ENCODE data around the gene DIDO1.
A peak's percentile ranks its signal among the peaks of the same experiment; 100 is the strongest.
"Not testable (repeated sequence)": the region's sequence is repeated elsewhere in the genome, so short reads cannot be mapped to it uniquely, and the experiment has no call there.

The DIDO1 gene

DNA sequence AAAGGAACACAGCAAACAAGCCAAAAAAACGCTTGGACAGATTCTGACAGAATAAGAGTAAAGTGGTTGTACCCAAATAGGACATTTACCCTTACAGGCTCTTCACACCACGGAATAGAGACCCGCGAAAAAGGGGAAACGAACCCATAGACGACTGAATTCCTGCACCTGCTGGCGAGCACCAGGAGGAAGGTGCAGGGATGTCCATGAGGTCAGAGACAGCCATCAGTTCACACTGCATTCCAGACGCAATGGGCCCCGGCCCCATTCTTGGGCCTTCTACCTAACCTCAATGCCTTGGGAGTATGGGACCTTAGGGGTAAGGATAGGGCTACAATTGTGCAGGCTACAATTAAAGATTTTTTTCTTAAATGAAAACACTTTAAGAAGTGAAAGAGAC, 5.2 kb upstream of the DIDO1 start:
- no peak overlapping the region for H3K27ac Mint-ChIP-seq
- H3K4me1 Mint-ChIP-seq, result peaks cover 52% of the 10 kb centered on the region
- no peak for ATAC-seq

GRCh38 chr20:62929051-62929538, 2.8 kb upstream of the DIDO1 start:
- Mint-ChIP-seq H3K36me3 (no peaks in the 10 kb centered on the region), H3K27me3 (no peaks in the 10 kb centered on the region), H3K4me1 (peaks cover 68% of the 10 kb centered on the region), H3K27ac (peak overlapping the region; percentile 95), H3K9me3 (no peaks in the 10 kb centered on the region), H3K4me3 (peak overlapping the region; percentile 92)
- peak; percentile 55 for ATAC-seq

More for the DNA sequence above, 5.2 kb upstream of the DIDO1 start:
- H3K4me3 Mint-ChIP-seq, result no peak overlapping the region
- no peaks in the 10 kb centered on the region for H3K9me3 Mint-ChIP-seq
- no peaks in the 10 kb centered on the region for H3K27me3 Mint-ChIP-seq
- H3K36me3 Mint-ChIP-seq, result no peaks in the 10 kb centered on the region

- no peaks in the 10 kb centered on the region for H3K36me3 Mint-ChIP-seq
- H3K4me1 Mint-ChIP-seq, result peaks cover 72% of the 10 kb centered on the region
- no peak for ATAC-seq
- peak overlapping the region; percentile 95 for H3K27ac Mint-ChIP-seq
- peak overlapping the region; percentile 92 for H3K4me3 Mint-ChIP-seq
- no peaks in the 10 kb centered on the region for H3K9me3 Mint-ChIP-seq
- H3K27me3 Mint-ChIP-seq, result no peaks in the 10 kb centered on the region
Observed at GRCh38 chr20:62928246-62928939, 2.1 kb upstream of the DIDO1 start.

DNA sequence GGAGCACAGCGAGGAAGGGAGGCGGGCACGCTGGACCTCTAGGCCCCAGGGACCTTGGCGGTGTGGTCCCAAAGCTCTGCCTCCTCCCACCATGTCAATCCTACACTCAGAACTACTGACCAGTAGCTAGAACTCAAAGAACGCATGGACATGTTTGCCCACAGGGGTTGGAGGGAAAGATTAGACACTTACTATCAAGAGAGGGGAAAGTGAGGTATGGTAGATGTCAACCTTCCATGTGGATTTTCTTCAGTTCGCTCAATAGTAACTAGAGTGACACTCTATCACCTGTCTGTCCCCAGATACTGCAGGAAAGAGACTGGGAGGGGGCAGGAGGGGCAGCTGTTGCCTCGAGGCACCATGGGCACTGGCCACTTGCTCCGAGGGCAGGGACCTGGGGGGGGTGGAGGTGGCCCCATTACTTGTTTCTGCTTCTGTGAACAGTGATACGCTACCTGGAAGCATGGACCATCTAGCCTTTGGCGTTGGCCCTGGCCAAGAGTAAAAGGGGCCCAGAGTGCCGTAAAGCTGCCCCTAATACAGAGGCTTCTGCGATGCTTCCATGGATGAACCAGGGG, 912 bp upstream of the DIDO1 start:
- peak overlapping the region; percentile 95 for H3K27ac Mint-ChIP-seq
- no peak for ATAC-seq
- no peaks in the 10 kb centered on the region for H3K36me3 Mint-ChIP-seq
- peaks cover 79% of the 10 kb centered on the region for H3K4me1 Mint-ChIP-seq
- peak overlapping the region; percentile 94 for H3K4me3 Mint-ChIP-seq
- H3K9me3 Mint-ChIP-seq, result no peaks in the 10 kb centered on the region
- H3K27me3 Mint-ChIP-seq, result no peaks in the 10 kb centered on the region

GRCh38 chr20:62925420-62926228, 681 bp downstream of the DIDO1 start:
- H3K4me1 Mint-ChIP-seq, result peaks cover 78% of the 10 kb centered on the region
- no peaks in the 10 kb centered on the region for H3K9me3 Mint-ChIP-seq
- H3K4me3 Mint-ChIP-seq, result peak overlapping the region; percentile 91
- peak overlapping the region; percentile 95 for H3K27ac Mint-ChIP-seq
- no peaks in the 10 kb centered on the region for H3K27me3 Mint-ChIP-seq
- ATAC-seq, result peak; percentile 56
- H3K36me3 Mint-ChIP-seq, result no peaks in the 10 kb centered on the region

- no peak for ATAC-seq
- H3K36me3 Mint-ChIP-seq, result no peaks in the 10 kb centered on the region
- no peaks in the 10 kb centered on the region for H3K27me3 Mint-ChIP-seq
- H3K4me1 Mint-ChIP-seq, result peaks cover 78% of the 10 kb centered on the region
- peak overlapping the region; percentile 95 for H3K27ac Mint-ChIP-seq
- no peaks in the 10 kb centered on the region for H3K9me3 Mint-ChIP-seq
- peak overlapping the region; percentile 91 for H3K4me3 Mint-ChIP-seq
Observed at GRCh38 chr20:62925076-62925419, 1.3 kb downstream of the DIDO1 start.

GRCh38 chr20:62924442-62925075, 1.7 kb downstream of the DIDO1 start:
- no peak for ATAC-seq
- Mint-ChIP-seq H3K27me3 (no peaks in the 10 kb centered on the region), H3K27ac (peak overlapping the region; percentile 95), H3K4me3 (peak overlapping the region; percentile 91), H3K36me3 (no peaks in the 10 kb centered on the region), H3K4me1 (peaks cover 78% of the 10 kb centered on the region), H3K9me3 (no peaks in the 10 kb centered on the region)

GRCh38 chr20:62923669-62924441, 2.5 kb downstream of the DIDO1 start:
- Mint-ChIP-seq H3K4me1 (peaks cover 81% of the 10 kb centered on the region), H3K27ac (no peak overlapping the region)

GRCh38 chr20:62923059-62923668, 3.1 kb downstream of the DIDO1 start:
- Mint-ChIP-seq H3K27ac (peak overlapping the region; percentile 44), H3K4me1 (peaks cover 81% of the 10 kb centered on the region)
- not testable (repeated sequence) for H3K4me3 Mint-ChIP-seq, H3K36me3 Mint-ChIP-seq, ATAC-seq, H3K27me3 Mint-ChIP-seq, H3K9me3 Mint-ChIP-seq

More at GRCh38 chr20:62923669-62924441, 2.5 kb downstream of the DIDO1 start:
- Mint-ChIP-seq H3K9me3 (no peaks in the 10 kb centered on the region), H3K4me3 (peak overlapping the region; percentile 91), H3K27me3 (no peaks in the 10 kb centered on the region), H3K36me3 (no peaks in the 10 kb centered on the region)
- no peak for ATAC-seq

GRCh38 chr20:62922451-62922921, 3.8 kb downstream of the DIDO1 start:
- ATAC-seq, result no peak

GRCh38 chr20:62921119-62921687, 5.1 kb downstream of the DIDO1 start:
- H3K27ac Mint-ChIP-seq, result peak overlapping the region; percentile 51
- no peak overlapping the region for H3K4me3 Mint-ChIP-seq
- ATAC-seq, result peak; percentile 14
- H3K9me3 Mint-ChIP-seq, result no peaks in the 10 kb centered on the region
- H3K36me3 Mint-ChIP-seq, result no peaks in the 10 kb centered on the region
- no peaks in the 10 kb centered on the region for H3K27me3 Mint-ChIP-seq
- peaks cover 80% of the 10 kb centered on the region for H3K4me1 Mint-ChIP-seq

More at GRCh38 chr20:62922451-62922921, 3.8 kb downstream of the DIDO1 start:
- H3K36me3 Mint-ChIP-seq, result no peaks in the 10 kb centered on the region
- H3K4me3 Mint-ChIP-seq, result peak overlapping the region; percentile 67
- H3K9me3 Mint-ChIP-seq, result no peaks in the 10 kb centered on the region
- no peaks in the 10 kb centered on the region for H3K27me3 Mint-ChIP-seq
- H3K4me1 Mint-ChIP-seq, result peaks cover 81% of the 10 kb centered on the region
- H3K27ac Mint-ChIP-seq, result peak overlapping the region; percentile 44

DNA sequence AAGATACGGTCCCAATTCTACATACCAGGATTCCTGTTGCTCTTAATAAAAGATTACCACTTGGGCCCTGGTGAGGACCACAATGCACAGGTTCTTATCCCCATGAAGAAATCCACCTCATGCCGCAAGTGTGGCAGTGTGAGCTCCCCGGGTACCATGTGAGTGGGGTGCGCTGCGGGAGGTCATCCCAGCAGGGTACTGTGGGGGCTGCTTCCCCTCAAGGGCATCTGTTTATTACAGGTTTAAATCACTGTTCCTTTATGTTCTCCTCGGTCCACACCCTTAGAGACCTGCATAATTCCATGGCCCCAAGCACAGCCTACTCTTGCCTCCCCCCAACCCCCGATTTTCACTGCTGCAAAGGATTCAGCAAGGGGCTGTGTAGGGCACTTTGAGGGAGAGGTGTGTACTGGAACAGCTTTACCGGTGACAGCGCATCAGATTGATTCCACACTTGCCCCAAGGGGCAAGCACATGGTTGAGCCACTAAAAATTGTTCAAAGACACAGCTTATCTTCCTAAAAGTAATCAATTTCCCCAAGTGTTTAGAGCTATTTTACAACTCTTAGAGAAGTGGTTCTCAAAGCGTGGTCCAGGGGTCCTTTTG, 6.2 kb downstream of the DIDO1 start:
- no peak for ATAC-seq
- Mint-ChIP-seq H3K27ac (peak overlapping the region; percentile 51), H3K9me3 (no peaks in the 10 kb centered on the region), H3K27me3 (no peaks in the 10 kb centered on the region), H3K4me3 (no peak overlapping the region), H3K4me1 (peaks cover 84% of the 10 kb centered on the region), H3K36me3 (no peaks in the 10 kb centered on the region)

GRCh38 chr20:62918831-62919230, 7.5 kb downstream of the DIDO1 start:
- peak overlapping the region; percentile 70 for H3K4me3 Mint-ChIP-seq
- no peaks in the 10 kb centered on the region for H3K9me3 Mint-ChIP-seq
- H3K27ac Mint-ChIP-seq, result peak overlapping the region; percentile 80
- peaks cover 79% of the 10 kb centered on the region for H3K4me1 Mint-ChIP-seq
- peak; percentile 86 for ATAC-seq
- H3K36me3 Mint-ChIP-seq, result no peaks in the 10 kb centered on the region
- no peaks in the 10 kb centered on the region for H3K27me3 Mint-ChIP-seq

All from stimulated activated memory B cell treated with anti-CD40 and anti-IgM and Interleukin-4, amounts not matched to agents 10 μg/mL and 1 μg/mL and 100 μg/mL, for 72 hours (primary cell).